BJ (cell line): ENCODE results near the gene CHL1. TPM values are rescaled to one million over a fixed set of nuclear protein-coding genes. Genes with fewer than 3 reads are reported as not detected.

Experiments used
- CTCF ChIA-PET: fragments of 350-600 bp; formaldehyde crosslinking; extraction: SDS; loops from one replicate; lab custom pipeline; 2021; ENCODE audit warnings: antibody characterized with exemption, inconsistent platforms; lab: Yijun Ruan, JAX
- POLR2A ChIA-PET: fragments of 300-600 bp; sonication (Branson Sonifier 250); formaldehyde crosslinking; extraction: SDS; loops from one replicate; lab custom pipeline; 2021; ENCODE audit warnings: antibody characterized with exemption; lab: Charles Lee
- DNase-seq: peaks from one replicate; pipeline ENCODE4 v3.0.0-alpha.2; 2011; ENCODE audit warnings: low read depth
- H3K27me3 ChIP-seq: 2 replicates; pipeline ENCODE4 v1.6.0; 2011; ENCODE audit warnings: low read length; ENCODE audit not compliant: control insufficient read depth, insufficient read depth
- H3K36me3 ChIP-seq: 2 replicates; pipeline ENCODE4 v1.5.1; 2011; ENCODE audit warnings: low read length; ENCODE audit not compliant: control insufficient read depth, insufficient read depth
- H3K4me3 ChIP-seq: 2 replicates; pipeline ENCODE4 v1.5.1; 2011; ENCODE audit warnings: low read depth, mild to moderate bottlenecking, control low read depth, low read length
- polyA plus RNA-seq: library from polyadenylated mRNA; depleted of rRNA; stranded (reverse); fragments of >200 nt; gene quantifications from 2 replicates; pipeline ENCODE4 v1.2.3, GENCODE V29; 2011
- TF ChIP-seq, protein P1 (sequence below): IDR thresholded peaks from 2 replicates; pipeline ENCODE4 v1.5.1; 2011; ENCODE audit warnings: low read depth, mild to moderate bottlenecking, control low read depth, inconsistent platforms, low read length, moderate library complexity; ENCODE audit not compliant: insufficient read depth

Gene CHL1
- polyA plus RNA-seq, 1 experiment, result not detected

DNA sequence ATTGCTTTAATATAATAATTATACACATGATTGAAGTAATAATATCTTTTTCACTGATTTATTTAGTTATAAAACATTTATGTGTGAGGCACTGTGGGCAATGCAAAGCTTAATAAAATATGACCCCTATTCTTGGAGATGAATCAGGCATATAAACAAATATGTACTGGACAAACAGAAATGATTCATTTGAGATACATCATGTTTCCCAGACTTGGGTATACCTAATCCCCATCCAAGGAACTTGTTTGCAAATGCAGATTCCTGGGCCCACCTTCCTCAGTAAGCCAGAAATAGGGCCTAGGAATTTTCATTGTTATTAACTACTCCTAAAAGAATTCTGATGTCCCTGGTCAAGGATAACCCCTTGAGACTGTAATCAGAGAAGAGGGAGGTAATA lies 184.2 kb downstream of the CHL1 start:
- CTCF ChIA-PET, result no interaction called here
- H3K4me3 ChIP-seq, result no peak overlapping the region
- no peak for DNase-seq
- H3K36me3 ChIP-seq, result no peaks in the 10 kb centered on the region
- no peaks in the 10 kb centered on the region for H3K27me3 ChIP-seq
- POLR2A ChIA-PET, result no interaction called here
- TF ChIP-seq, protein P1, sequence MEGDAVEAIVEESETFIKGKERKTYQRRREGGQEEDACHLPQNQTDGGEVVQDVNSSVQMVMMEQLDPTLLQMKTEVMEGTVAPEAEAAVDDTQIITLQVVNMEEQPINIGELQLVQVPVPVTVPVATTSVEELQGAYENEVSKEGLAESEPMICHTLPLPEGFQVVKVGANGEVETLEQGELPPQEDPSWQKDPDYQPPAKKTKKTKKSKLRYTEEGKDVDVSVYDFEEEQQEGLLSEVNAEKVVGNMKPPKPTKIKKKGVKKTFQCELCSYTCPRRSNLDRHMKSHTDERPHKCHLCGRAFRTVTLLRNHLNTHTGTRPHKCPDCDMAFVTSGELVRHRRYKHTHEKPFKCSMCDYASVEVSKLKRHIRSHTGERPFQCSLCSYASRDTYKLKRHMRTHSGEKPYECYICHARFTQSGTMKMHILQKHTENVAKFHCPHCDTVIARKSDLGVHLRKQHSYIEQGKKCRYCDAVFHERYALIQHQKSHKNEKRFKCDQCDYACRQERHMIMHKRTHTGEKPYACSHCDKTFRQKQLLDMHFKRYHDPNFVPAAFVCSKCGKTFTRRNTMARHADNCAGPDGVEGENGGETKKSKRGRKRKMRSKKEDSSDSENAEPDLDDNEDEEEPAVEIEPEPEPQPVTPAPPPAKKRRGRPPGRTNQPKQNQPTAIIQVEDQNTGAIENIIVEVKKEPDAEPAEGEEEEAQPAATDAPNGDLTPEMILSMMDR, result no peak

DNA sequence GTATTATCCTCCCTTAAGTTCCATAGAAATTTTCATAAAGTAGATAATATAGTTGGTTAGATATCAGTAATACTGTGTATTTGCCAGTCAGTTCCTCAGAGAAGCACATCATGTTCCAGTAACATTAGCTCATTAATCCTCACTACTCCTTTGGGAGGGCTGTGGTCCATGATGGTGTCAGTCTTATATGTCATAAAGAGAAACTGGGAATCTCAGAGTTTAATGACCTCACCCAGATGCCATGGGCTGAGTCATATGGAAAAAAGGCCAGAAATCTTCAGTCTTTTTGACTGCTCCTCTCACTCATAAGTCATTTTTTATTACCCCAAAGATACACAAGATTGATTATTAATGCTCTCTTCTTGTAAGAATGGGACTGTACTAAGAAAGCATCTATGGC lies 188.6 kb downstream of the CHL1 start:
- DNase-seq, result no peak
- no peaks in the 10 kb centered on the region for H3K27me3 ChIP-seq
- TF ChIP-seq, protein P1, result no peak
- ChIA-PET POLR2A (no interaction called here), CTCF (no interaction called here)
- no peaks in the 10 kb centered on the region for H3K36me3 ChIP-seq
- no peak overlapping the region for H3K4me3 ChIP-seq

DNA sequence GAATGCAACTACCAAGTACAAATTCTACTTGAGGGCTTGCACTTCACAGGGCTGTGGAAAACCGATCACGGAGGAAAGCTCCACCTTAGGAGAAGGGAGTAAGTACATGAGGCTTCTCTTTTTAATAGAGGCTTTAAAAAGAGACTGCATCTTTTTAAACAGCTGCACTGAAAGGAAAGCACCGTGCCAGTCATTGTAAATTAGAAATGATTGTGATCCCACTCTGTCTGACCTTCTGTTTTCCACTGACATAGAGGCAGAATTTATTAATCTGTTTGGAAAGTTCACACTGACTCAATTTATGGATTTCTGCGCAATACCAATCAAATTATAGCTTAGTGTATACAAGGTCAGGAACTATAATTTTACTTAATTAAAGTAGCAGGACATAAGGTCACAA lies 198.2 kb downstream of the CHL1 start:
- no peak for DNase-seq
- ChIA-PET POLR2A (no interaction called here), CTCF (no interaction called here)
- Histone ChIP-seq H3K27me3 (no peaks in the 10 kb centered on the region), H3K4me3 (no peak overlapping the region), H3K36me3 (no peaks in the 10 kb centered on the region)
- TF ChIP-seq, protein P1, result no peak

DNA sequence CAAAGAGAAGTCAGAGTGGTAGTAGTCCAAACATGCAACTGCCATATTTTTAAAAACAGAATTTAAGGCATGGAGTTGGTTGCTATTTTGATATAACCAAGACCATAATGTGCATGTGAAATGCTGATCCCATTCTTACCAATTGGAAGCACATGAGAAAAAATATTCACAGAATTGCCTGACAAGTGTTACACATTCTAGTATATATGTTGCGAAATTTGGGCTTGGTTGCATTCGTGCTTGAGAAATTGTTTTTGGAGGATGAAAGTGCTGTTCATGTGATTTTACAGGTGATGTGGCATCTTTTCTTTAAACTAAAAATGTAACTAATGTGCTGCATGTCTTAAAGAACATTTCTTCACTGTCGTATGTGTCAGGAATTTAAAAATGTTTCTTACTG lies 199.7 kb downstream of the CHL1 start:
- ChIA-PET POLR2A (no interaction called here), CTCF (no interaction called here)
- no peak overlapping the region for H3K4me3 ChIP-seq
- no peaks in the 10 kb centered on the region for H3K27me3 ChIP-seq
- no peaks in the 10 kb centered on the region for H3K36me3 ChIP-seq
- TF ChIP-seq, protein P1, result no peak
- no peak for DNase-seq

DNA sequence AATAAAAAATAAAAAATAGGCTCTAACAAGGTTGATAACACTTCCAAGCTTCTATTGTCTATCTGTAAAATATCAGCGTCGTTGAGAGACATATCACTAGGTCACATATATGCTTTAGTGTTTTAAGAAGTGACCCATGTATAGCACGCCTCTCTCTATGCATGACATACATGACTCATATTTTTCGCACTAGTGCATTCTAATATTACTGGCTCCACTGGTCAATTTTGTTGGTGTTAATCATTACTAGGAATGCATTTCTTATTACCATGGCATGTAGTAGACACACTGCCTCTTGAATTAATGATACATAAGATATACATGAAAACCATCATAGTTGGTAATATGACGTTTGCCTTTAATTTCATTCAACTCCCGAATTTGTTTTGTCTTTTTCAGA lies 203.1 kb downstream of the CHL1 start:
- Histone ChIP-seq H3K4me3 (no peak overlapping the region), H3K36me3 (no peaks in the 10 kb centered on the region), H3K27me3 (no peaks in the 10 kb centered on the region)
- no peak for DNase-seq
- ChIA-PET CTCF (no interaction called here), POLR2A (no interaction called here)
- TF ChIP-seq, protein P1, result no peak
